ENCODE results near the gene TIGD4.

- TF ChIP-seq POLR2A (IDR thresholded peaks at IDR 0.05; ENCODE audit: low read depth, low read length) (no peak), POLR2AphosphoS5 (IDR thresholded peaks at IDR 0.05; ENCODE audit: low read depth, low read length) (no peak), TAF1 (IDR thresholded peaks at IDR 0.05; ENCODE audit: low read depth, low read length) (no peak), SPI1 (IDR thresholded peaks at IDR 0.05; ENCODE audit: low read depth, low read length) (no peak), PAX5 (IDR thresholded peaks at IDR 0.05; ENCODE audit: insufficient read depth, low read length, severe bottlenecking) (no peak)
Measured at GRCh38 chr4:152806501-152807125, 27.1 kb upstream of the TIGD4 start.

Measured in GM12891 (cell line).